ENCODE measurements around the gene YTHDF1.
A peak's percentile ranks its signal among the peaks of the same experiment; 100 is the strongest.

YTHDF1 gene

GRCh38 chr20:63177134-63177784 lies 38.7 kb downstream of the YTHDF1 start:
- ATAC-seq (ENCODE audit: low read depth) (no peak), DNase-seq (ENCODE audit: low spot score) (no peak)
- no peak overlapping the region for H3K4me3 ChIP-seq (ENCODE audit: severe bottlenecking)
- no peak overlapping the region for H3K27ac ChIP-seq (ENCODE audit: poor library complexity, severe bottlenecking)
- TF ChIP-seq, protein P1, sequence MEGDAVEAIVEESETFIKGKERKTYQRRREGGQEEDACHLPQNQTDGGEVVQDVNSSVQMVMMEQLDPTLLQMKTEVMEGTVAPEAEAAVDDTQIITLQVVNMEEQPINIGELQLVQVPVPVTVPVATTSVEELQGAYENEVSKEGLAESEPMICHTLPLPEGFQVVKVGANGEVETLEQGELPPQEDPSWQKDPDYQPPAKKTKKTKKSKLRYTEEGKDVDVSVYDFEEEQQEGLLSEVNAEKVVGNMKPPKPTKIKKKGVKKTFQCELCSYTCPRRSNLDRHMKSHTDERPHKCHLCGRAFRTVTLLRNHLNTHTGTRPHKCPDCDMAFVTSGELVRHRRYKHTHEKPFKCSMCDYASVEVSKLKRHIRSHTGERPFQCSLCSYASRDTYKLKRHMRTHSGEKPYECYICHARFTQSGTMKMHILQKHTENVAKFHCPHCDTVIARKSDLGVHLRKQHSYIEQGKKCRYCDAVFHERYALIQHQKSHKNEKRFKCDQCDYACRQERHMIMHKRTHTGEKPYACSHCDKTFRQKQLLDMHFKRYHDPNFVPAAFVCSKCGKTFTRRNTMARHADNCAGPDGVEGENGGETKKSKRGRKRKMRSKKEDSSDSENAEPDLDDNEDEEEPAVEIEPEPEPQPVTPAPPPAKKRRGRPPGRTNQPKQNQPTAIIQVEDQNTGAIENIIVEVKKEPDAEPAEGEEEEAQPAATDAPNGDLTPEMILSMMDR (IDR thresholded peaks at IDR 0.05; ENCODE audit: poor library complexity, severe bottlenecking), result no peak
- no peaks in the 10 kb centered on the region for H3K4me1 ChIP-seq (ENCODE audit: insufficient read depth, poor library complexity, severe bottlenecking)
- H3K36me3 ChIP-seq (ENCODE audit: low read depth), result no peaks in the 10 kb centered on the region
- H3K9me3 ChIP-seq (ENCODE audit: severe bottlenecking), result no peaks in the 10 kb centered on the region
- peaks cover 91% of the 10 kb centered on the region for H3K27me3 ChIP-seq (ENCODE audit: insufficient read depth, poor library complexity, severe bottlenecking)

- H3K27ac ChIP-seq (ENCODE audit: poor library complexity, severe bottlenecking), result no peak overlapping the region
- TF ChIP-seq, protein P1 (IDR thresholded peaks at IDR 0.05; ENCODE audit: poor library complexity, severe bottlenecking), result no peak
- H3K4me3 ChIP-seq (ENCODE audit: severe bottlenecking), result no peak overlapping the region
- H3K9me3 ChIP-seq (ENCODE audit: severe bottlenecking), result no peaks in the 10 kb centered on the region
- H3K27me3 ChIP-seq (ENCODE audit: insufficient read depth, poor library complexity, severe bottlenecking), result peaks cover 96% of the 10 kb centered on the region
- no peaks in the 10 kb centered on the region for H3K4me1 ChIP-seq (ENCODE audit: insufficient read depth, poor library complexity, severe bottlenecking)
- ATAC-seq (ENCODE audit: low read depth) (peak; percentile 17; the same call in 2 of the 3 replicates), DNase-seq (ENCODE audit: low spot score) (no peak)
- H3K36me3 ChIP-seq (ENCODE audit: low read depth), result no peaks in the 10 kb centered on the region
Observed at GRCh38 chr20:63176427-63177133, 39.4 kb downstream of the YTHDF1 start.

DNA sequence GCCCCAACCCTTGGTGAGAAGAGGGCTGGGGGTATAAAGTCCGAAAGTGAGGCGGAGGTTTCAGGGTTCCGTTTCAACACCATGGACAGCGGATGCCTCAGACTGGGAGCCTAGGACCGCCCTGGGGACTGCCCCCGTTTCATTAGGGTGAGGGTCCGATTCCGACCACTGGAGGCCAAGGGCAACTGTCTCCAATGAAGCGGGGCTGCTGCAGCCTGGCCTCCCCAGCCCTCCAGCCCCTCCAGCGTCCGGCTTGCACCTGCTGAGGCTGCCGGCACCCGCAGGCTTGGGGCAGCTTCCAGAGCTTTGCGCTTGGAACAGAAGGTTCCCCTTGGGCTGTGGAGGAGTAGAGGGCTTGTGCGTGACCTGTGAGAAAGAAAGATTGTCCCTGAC lies 39.9 kb downstream of the YTHDF1 start:
- no peak for ATAC-seq (ENCODE audit: low read depth)

GRCh38 chr20:63175038-63175895 lies 40.7 kb downstream of the YTHDF1 start:
- DNase-seq (ENCODE audit: low spot score) (no peak), ATAC-seq (ENCODE audit: low read depth) (no peak)
- Histone ChIP-seq H3K36me3 (ENCODE audit: low read depth) (no peaks in the 10 kb centered on the region), H3K4me3 (ENCODE audit: severe bottlenecking) (no peak overlapping the region), H3K4me1 (ENCODE audit: insufficient read depth, poor library complexity, severe bottlenecking) (no peaks in the 10 kb centered on the region), H3K27me3 (ENCODE audit: insufficient read depth, poor library complexity, severe bottlenecking) (peaks cover 96% of the 10 kb centered on the region), H3K9me3 (ENCODE audit: severe bottlenecking) (no peaks in the 10 kb centered on the region), H3K27ac (ENCODE audit: poor library complexity, severe bottlenecking) (no peak overlapping the region)
- TF ChIP-seq, protein P1 (IDR thresholded peaks at IDR 0.05; ENCODE audit: poor library complexity, severe bottlenecking), result no peak

More for the DNA sequence above, 39.9 kb downstream of the YTHDF1 start:
- Histone ChIP-seq H3K4me1 (ENCODE audit: insufficient read depth, poor library complexity, severe bottlenecking) (no peaks in the 10 kb centered on the region), H3K27ac (ENCODE audit: poor library complexity, severe bottlenecking) (no peak overlapping the region), H3K27me3 (ENCODE audit: insufficient read depth, poor library complexity, severe bottlenecking) (peaks cover 96% of the 10 kb centered on the region), H3K36me3 (ENCODE audit: low read depth) (no peaks in the 10 kb centered on the region), H3K9me3 (ENCODE audit: severe bottlenecking) (no peaks in the 10 kb centered on the region), H3K4me3 (ENCODE audit: severe bottlenecking) (no peak overlapping the region)
- TF ChIP-seq, protein P1 (IDR thresholded peaks at IDR 0.05; ENCODE audit: poor library complexity, severe bottlenecking), result no peak
- no peak for DNase-seq (ENCODE audit: low spot score)

All from RWPE2 (cell line).